WTC11 (cell line): ENCODE results near the gene SLC6A18. TPM values are rescaled to one million over a fixed set of nuclear protein-coding genes. Genes with fewer than 3 reads are reported as not detected.
A peak's percentile ranks its signal among the peaks of the same experiment; 100 is the strongest.

Experiments
- ATAC-seq: fragments of 200-7000 bp; cut with Tn5 transposase; 2 replicates; pipeline ENCODE4 v1.10.0; 2021; ENCODE audit warnings: mild to moderate bottlenecking, moderate library complexity
- CTCF ChIA-PET: fragments of 300-600 bp; sonication (Branson Sonifier 250); formaldehyde crosslinking; loops from one replicate; lab custom pipeline; 2021; ENCODE audit warnings: antibody characterized with exemption; lab: Charles Lee
- POLR2A ChIA-PET: fragments of 350-600 bp; sonication (Branson Sonifier 250); formaldehyde crosslinking; loops from one replicate; lab custom pipeline; 2021; ENCODE audit warnings: antibody characterized with exemption; lab: Charles Lee
- DNase-seq: peaks from one replicate; pipeline ENCODE4 v3.0.0; 2021; ENCODE audit warnings: low spot score
- H3K27ac Mint-ChIP-seq: 2 replicates; pipeline ENCODE4 v1.8.0; 2021; ENCODE audit warnings: mixed read lengths
- H3K27me3 Mint-ChIP-seq: 2 replicates; pipeline ENCODE4 v1.8.0; 2021; ENCODE audit warnings: low read depth, mild to moderate bottlenecking, moderate library complexity, mixed read lengths
- H3K36me3 Mint-ChIP-seq: 2 replicates; pipeline ENCODE4 v1.8.0; 2021; ENCODE audit warnings: mixed read lengths
- H3K4me1 Mint-ChIP-seq: 2 replicates; pipeline ENCODE4 v1.8.0; 2022; ENCODE audit warnings: mixed read lengths
- H3K4me3 Mint-ChIP-seq: 2 replicates; pipeline ENCODE4 v1.8.0; 2021; ENCODE audit warnings: mild to moderate bottlenecking, moderate library complexity, mixed read lengths
- H3K9me3 Mint-ChIP-seq: 2 replicates; pipeline ENCODE4 v1.8.0; 2021; ENCODE audit warnings: mixed read lengths
- ATF1 ChIP-seq: sonication (generic); formaldehyde crosslinking; IDR thresholded peaks from 2 replicates; pipeline ENCODE4 v1.8.1; 2023; ENCODE audit warnings: mild to moderate bottlenecking, moderate library complexity, missing genetic modification reagents
- ATF6 ChIP-seq: sonication (generic); formaldehyde crosslinking; IDR thresholded peaks from 2 replicates; pipeline ENCODE4 v1.8.1; 2023; ENCODE audit warnings: mild to moderate bottlenecking, missing genetic modification reagents
- CREB1 ChIP-seq: sonication (generic); formaldehyde crosslinking; IDR thresholded peaks from 2 replicates; pipeline ENCODE4 v1.8.0; 2023; ENCODE audit warnings: mild to moderate bottlenecking, missing genetic modification reagents
- CTCF ChIP-seq: fragments of 200-600 bp; IDR thresholded peaks from 2 replicates; pipeline ENCODE4 v1.8.0; 2022; ENCODE audit warnings: antibody characterized with exemption
- ERG ChIP-seq: fragments of 250-450 bp; sonication (Bioruptor Pico); IDR thresholded peaks from 2 replicates; pipeline ENCODE4 v1.8.0; 2021; ENCODE audit warnings: mild to moderate bottlenecking
- FOXJ3 ChIP-seq: sonication (generic); formaldehyde crosslinking; IDR thresholded peaks from 2 replicates; pipeline ENCODE4 v1.9.0; 2021; ENCODE audit warnings: missing genetic modification reagents, mild to moderate bottlenecking, borderline replicate concordance
- GRHL2 ChIP-seq: fragments of 250-450 bp; sonication (Bioruptor Pico); IDR thresholded peaks from 2 replicates; pipeline ENCODE4 v1.8.0; 2022; ENCODE audit warnings: mild to moderate bottlenecking, moderate library complexity; ENCODE audit not compliant: insufficient replicate concordance, severe bottlenecking
- MYBL2 ChIP-seq: sonication (generic); formaldehyde crosslinking; IDR thresholded peaks from 2 replicates; pipeline ENCODE4 v1.8.1; 2023; ENCODE audit warnings: mild to moderate bottlenecking, moderate library complexity, missing genetic modification reagents
- NR1H2 ChIP-seq: sonication (generic); formaldehyde crosslinking; IDR thresholded peaks from 2 replicates; pipeline ENCODE4 v1.9.0; 2021; ENCODE audit warnings: mild to moderate bottlenecking, moderate library complexity, missing genetic modification reagents
- PRRX2 ChIP-seq: fragments of 250-450 bp; sonication (Bioruptor Pico); IDR thresholded peaks from 2 replicates; pipeline ENCODE4 v1.8.0; 2021; ENCODE audit warnings: mild to moderate bottlenecking
- RORB ChIP-seq: fragments of 250-450 bp; sonication (Bioruptor Pico); IDR thresholded peaks from 2 replicates; pipeline ENCODE4 v1.9.0; 2021; ENCODE audit warnings: mild to moderate bottlenecking
- SMAD4 ChIP-seq: sonication (generic); formaldehyde crosslinking; IDR thresholded peaks from 2 replicates; pipeline ENCODE4 v1.8.0; 2022; ENCODE audit warnings: mild to moderate bottlenecking, missing genetic modification reagents
- TEAD4 ChIP-seq: sonication (generic); formaldehyde crosslinking; IDR thresholded peaks from 2 replicates; pipeline ENCODE4 v1.8.0; 2022; ENCODE audit warnings: mild to moderate bottlenecking, missing genetic modification reagents
- ZBTB43 ChIP-seq: sonication (generic); formaldehyde crosslinking; IDR thresholded peaks from 2 replicates; pipeline ENCODE4 v1.8.1; 2023; ENCODE audit warnings: mild to moderate bottlenecking, missing genetic modification reagents
- ZNF317 ChIP-seq: sonication (generic); formaldehyde crosslinking; IDR thresholded peaks from 2 replicates; pipeline ENCODE4 v1.8.1; 2023; ENCODE audit warnings: low read depth, mild to moderate bottlenecking, moderate library complexity, missing genetic modification reagents, borderline replicate concordance
- ZNF416 ChIP-seq: fragments of 250-450 bp; sonication (Bioruptor Pico); IDR thresholded peaks from 2 replicates; pipeline ENCODE4 v1.9.0; 2021; ENCODE audit warnings: mild to moderate bottlenecking, inconsistent platforms
- ZNF512 ChIP-seq: sonication (generic); formaldehyde crosslinking; IDR thresholded peaks from 2 replicates; pipeline ENCODE4 v1.8.1; 2022; ENCODE audit warnings: missing genetic modification reagents, borderline replicate concordance
- ZNF671 ChIP-seq: fragments of 250-450 bp; sonication (Bioruptor Pico); IDR thresholded peaks from 2 replicates; pipeline ENCODE4 v1.8.0; 2021; ENCODE audit warnings: mild to moderate bottlenecking
- ZSCAN18 ChIP-seq: fragments of 250-450 bp; sonication (Bioruptor Pico); IDR thresholded peaks from 2 replicates; pipeline ENCODE4 v2.1.2; 2022; ENCODE audit warnings: mild to moderate bottlenecking, moderate library complexity
- total RNA-seq: library from RNA; stranded (reverse); gene quantifications from 3 replicates; pipeline ENCODE4 v1.2.3, GENCODE V29; 2021

Gene SLC6A18
- total RNA-seq, 1 experiment from 2014 or later, result not detected

- DNase-seq (peak; percentile 7), ATAC-seq (no peak)
- no peaks in the 10 kb centered on the region for H3K36me3 Mint-ChIP-seq
- H3K4me3 Mint-ChIP-seq, result no peak overlapping the region
- TF ChIP-seq RORB (CRISPR knock-in tag) (no peak), CTCF (no peak), TEAD4 (CRISPR knock-in tag) (no peak), MYBL2 (CRISPR knock-in tag) (no peak), ZNF317 (no peak)
- H3K9me3 Mint-ChIP-seq, result peaks cover 8% of the 10 kb centered on the region
- H3K27me3 Mint-ChIP-seq, result no peaks in the 10 kb centered on the region; the same call in 1 of the 2 replicates
- ChIA-PET POLR2A (no interaction called here), CTCF (interaction anchor here (0.9 to 2.0 kb wide), 3 partner anchors 11 to 49 kb away, joined by 3 to 8 read pairs (median 4); no protein-coding TSS in a partner anchor)
- no peaks in the 10 kb centered on the region for H3K4me1 Mint-ChIP-seq
- H3K27ac Mint-ChIP-seq, result no peak overlapping the region
These were observed 8.8 kb upstream of the SLC6A18 start for GRCh38 chr5:1216211-1216917.

GRCh38 chr5:1216918-1217295 lies 8.3 kb upstream of the SLC6A18 start:
- ChIA-PET CTCF (interaction anchor here (0.9 to 2.0 kb wide), 2 partner anchors 11 to 12 kb away, joined by 4 to 8 read pairs; no protein-coding TSS in a partner anchor), POLR2A (interaction anchor here (0.5 kb wide), 1 partner anchor 989 kb away, joined by 5 read pairs; no protein-coding TSS in a partner anchor)
- TF ChIP-seq ZBTB43 (CRISPR knock-in tag) (no peak), NR1H2 (CRISPR knock-in tag) (no peak), ZNF416 (CRISPR knock-in tag) (no peak), GRHL2 (CRISPR knock-in tag) (no peak), ERG (CRISPR knock-in tag) (no peak)
- Mint-ChIP-seq H3K27ac (no peak overlapping the region), H3K4me1 (no peaks in the 10 kb centered on the region), H3K36me3 (no peaks in the 10 kb centered on the region), H3K27me3 (no peaks in the 10 kb centered on the region; the same call in 1 of the 2 replicates), H3K9me3 (peaks cover 12% of the 10 kb centered on the region), H3K4me3 (no peak overlapping the region)
- ATAC-seq (no peak), DNase-seq (no peak)

- H3K4me1 Mint-ChIP-seq, result no peaks in the 10 kb centered on the region
- ChIA-PET CTCF (no interaction called here), POLR2A (interaction anchor here (0.5 kb wide), 1 partner anchor 989 kb away, joined by 5 read pairs; no protein-coding TSS in a partner anchor)
- H3K36me3 Mint-ChIP-seq, result no peaks in the 10 kb centered on the region
- peaks cover 20% of the 10 kb centered on the region for H3K9me3 Mint-ChIP-seq
- ATAC-seq (peak; percentile 66), DNase-seq (no peak)
- no peak for TF ChIP-seq ATF1 (CRISPR knock-in tag)
- no peak for TF ChIP-seq NR1H2 (CRISPR knock-in tag)
- TF ChIP-seq CREB1 (CRISPR knock-in tag), result no peak
- TF ChIP-seq ZNF317, result no peak
- TF ChIP-seq PRRX2 (CRISPR knock-in tag), result no peak
- TF ChIP-seq ATF6 (CRISPR knock-in tag), result no peak
- no peak for TF ChIP-seq FOXJ3 (CRISPR knock-in tag)
- no peak for TF ChIP-seq SMAD4
- no peak for TF ChIP-seq ZNF512 (CRISPR knock-in tag)
- no peak for TF ChIP-seq ZSCAN18
- TF ChIP-seq ZNF671, result no peak
- no peaks in the 10 kb centered on the region; the same call in 1 of the 2 replicates for H3K27me3 Mint-ChIP-seq
- no peak overlapping the region for H3K4me3 Mint-ChIP-seq
- H3K27ac Mint-ChIP-seq, result no peak overlapping the region
These were observed 7.5 kb upstream of the SLC6A18 start for GRCh38 chr5:1217596-1218206.
